Measurements from ENCODE around the gene PCP2.

PCP2 gene

GRCh38 chr19:7657131-7657751 lies 23.7 kb upstream of the PCP2 start:
- no peak for TF ChIP-seq ZBTB7A (IDR thresholded peaks at IDR 0.05; ENCODE audit: low read depth)
- TF ChIP-seq TEAD4 (IDR thresholded peaks at IDR 0.05), result no peak
- TF ChIP-seq CREB1 (IDR thresholded peaks at IDR 0.05; ENCODE audit: low read depth), result no peak
- TF ChIP-seq EGR1 (IDR thresholded peaks at IDR 0.05), result no peak
- TF ChIP-seq USF1 (IDR thresholded peaks at IDR 0.05), result no peak
- no peak for TF ChIP-seq FOXM1 (IDR thresholded peaks at IDR 0.05; ENCODE audit: borderline replicate concordance, low read depth)
- TF ChIP-seq YY1 (IDR thresholded peaks at IDR 0.05; ENCODE audit: low read depth), result no peak
- TF ChIP-seq TCF12 (IDR thresholded peaks at IDR 0.05; ENCODE audit: low read depth), result no peak
- TF ChIP-seq MAX (IDR thresholded peaks at IDR 0.05), result no peak
- no peak for TF ChIP-seq NFIC (IDR thresholded peaks at IDR 0.05)
- TF ChIP-seq EP300 (IDR thresholded peaks at IDR 0.05; ENCODE audit: borderline replicate concordance), result no peak
- no peak for TF ChIP-seq RAD21 (IDR thresholded peaks at IDR 0.05; ENCODE audit: low read depth)
- no peak for TF ChIP-seq CEBPB (IDR thresholded peaks at IDR 0.05)
- no peak for TF ChIP-seq REST (IDR thresholded peaks at IDR 0.05; ENCODE audit: low read depth)

GRCh38 chr19:7655581-7655980 lies 22.1 kb upstream of the PCP2 start:
- TF ChIP-seq REST (IDR thresholded peaks at IDR 0.05; ENCODE audit: low read depth) (no peak), EGR1 (IDR thresholded peaks at IDR 0.05) (no peak), TEAD4 (IDR thresholded peaks at IDR 0.05) (no peak), CREB1 (IDR thresholded peaks at IDR 0.05; ENCODE audit: low read depth) (no peak), YY1 (IDR thresholded peaks at IDR 0.05; ENCODE audit: low read depth) (no peak), USF1 (IDR thresholded peaks at IDR 0.05) (no peak), ZBTB7A (IDR thresholded peaks at IDR 0.05; ENCODE audit: low read depth) (no peak), TAF1 (IDR thresholded peaks at IDR 0.05; ENCODE audit: low read depth) (no peak), RAD21 (IDR thresholded peaks at IDR 0.05; ENCODE audit: low read depth) (no peak), NFIC (IDR thresholded peaks at IDR 0.05) (no peak), TCF12 (IDR thresholded peaks at IDR 0.05; ENCODE audit: low read depth) (no peak)

- TF ChIP-seq TAF1 (IDR thresholded peaks at IDR 0.05; ENCODE audit: low read depth) (no peak), USF1 (IDR thresholded peaks at IDR 0.05) (no peak), YY1 (IDR thresholded peaks at IDR 0.05; ENCODE audit: low read depth) (no peak), CREB1 (IDR thresholded peaks at IDR 0.05; ENCODE audit: low read depth) (no peak), REST (IDR thresholded peaks at IDR 0.05; ENCODE audit: low read depth) (no peak), MAX (IDR thresholded peaks at IDR 0.05) (no peak), RAD21 (IDR thresholded peaks at IDR 0.05; ENCODE audit: low read depth) (no peak), TEAD4 (IDR thresholded peaks at IDR 0.05) (no peak)
Observed at GRCh38 chr19:7654401-7654800, 20.9 kb upstream of the PCP2 start.

GRCh38 chr19:7652061-7652641 lies 18.6 kb upstream of the PCP2 start:
- TF ChIP-seq RAD21 (IDR thresholded peaks at IDR 0.05; ENCODE audit: low read depth) (peak; percentile 64), TCF12 (IDR thresholded peaks at IDR 0.05; ENCODE audit: low read depth) (0 out of 2 replicates have a peak, but pooled peaks have one; percentile 19), NFIC (IDR thresholded peaks at IDR 0.05) (no peak), FOXM1 (IDR thresholded peaks at IDR 0.05; ENCODE audit: borderline replicate concordance, low read depth) (no peak), MAX (IDR thresholded peaks at IDR 0.05) (peak; percentile 34; the same call in 1 of the 2 replicates), CREB1 (IDR thresholded peaks at IDR 0.05; ENCODE audit: low read depth) (no peak), YY1 (IDR thresholded peaks at IDR 0.05; ENCODE audit: low read depth) (no peak), CEBPB (IDR thresholded peaks at IDR 0.05) (no peak)

Measured in Ishikawa (cell line).